Pancreas (tissue), 10 donors: Measurements from ENCODE around the gene GULP1. TPM values are rescaled to one million over a fixed set of nuclear protein-coding genes. Genes with fewer than 3 reads are reported as not detected.

Source experiments
- ATAC-seq, 4 donors: fragments of 200-7000 bp; cut with Tn5 transposase; one replicate each; pipeline versions ENCODE4 v1.8.0 to v1.9.1; 2020; ENCODE audit warnings: mild to moderate bottlenecking in 4 of 4, moderate library complexity in 4 of 4
- DNase-seq, 6 donors: peaks; one replicate each; pipeline ENCODE4 v3.0.0-alpha.2; 2020
- FAIRE-seq: peaks from 2 replicates; lab custom pipeline; 2012; peaks lifted over from hg19 to GRCh38; lab: Jason Lieb, UNC
- H3K27ac ChIP-seq, 4 donors: fragments of 200-600 bp; sonication (generic); 1 replicate in 3 of 4; 2 replicates in 1 of 4; pipeline versions ENCODE4 v1.5.0 to v1.8.0; 2020
- H3K27me3 ChIP-seq, 4 donors: fragments of 200-600 bp; one replicate each; pipeline ENCODE4 v1.8.0; 2021
- H3K36me3 ChIP-seq, 3 donors: fragments of 200-600 bp; sonication (generic) in 1 of 3; one replicate each; pipeline versions ENCODE4 v1.5.0 to v1.8.0; 2020 to 2021
- H3K4me1 ChIP-seq, 3 donors: fragments of 200-600 bp; one replicate each; pipeline ENCODE4 v1.8.0; 2021
- H3K4me3 ChIP-seq, 4 donors: fragments of 200-600 bp; sonication (generic) in 2 of 4; one replicate each; pipeline versions ENCODE4 v1.5.0 to v1.8.0; 2020 to 2021
- H3K9me3 ChIP-seq, 4 donors: fragments of 200-600 bp; one replicate each; pipeline ENCODE4 v1.8.0; 2021
- WGBS, 2 donors: extraction: QIAGEN DNeasy Blood & Tissue Kit; methylation state at CpG; one replicate each; pipeline ENCODE4 v1.1.7; 2013; 5-methylcytosine and 5-hydroxymethylcytosine counted together
- intact Hi-C, 3 donors: fragments of 100-400 bp; cut with DNase I; formaldehyde crosslinking; loops; one replicate each; pipeline versions ENCODE4 v1.11.1 to v1.14.2; 2022
- polyA plus RNA-seq, 2 donors: library from polyadenylated mRNA; stranded (reverse); fragments of 200-250 nt; gene quantifications; one replicate each; pipeline ENCODE4 v1.2.3, GENCODE V29; 2013
- total RNA-seq, 6 donors: library from RNA; stranded (reverse); fragmentation: NEBNext Ultra II Directional in 4 of 6; extraction: Animal tissue kit (Norgen Biotek cat#: 25700) in 4 of 6; gene quantifications; one replicate each; pipeline versions ENCODE4 v1.2.1 to v1.2.4, GENCODE V29; 2021 to 2023
- TF ChIP-seq, protein P1 (sequence below), 4 donors: fragments of 200-600 bp; sonication (generic) in 3 of 4; IDR thresholded peaks; one replicate each; pipeline versions ENCODE4 v1.5.0 to v1.8.0; 2021; ENCODE audit warnings: antibody characterized with exemption in 4 of 4
- donor health status: healthy with polysubstance abuse.
- donor health status: DM: no; HTN: no; CAD: no; lungs with moderate emphysema.
- donor health status: DM: no; HTN: no; CAD: no.
- donor health status: control.
- donor health status: control.
- donor health status: Bipolar disorder and iron deficiency.
- donor health status: DM: yes; HTN: yes; CAD: no.
- donor health status: DM: no; HTN: no; CAD: no.
- donor health status: DM: no; HTN: no; CAD: no.
- donor health status: DM: yes; HTN: yes; CAD: no.

Gene GULP1
- total and polyA plus RNA-seq, 8 donors = 5.4 to 35.7 (median 17.5) TPM

DNA sequence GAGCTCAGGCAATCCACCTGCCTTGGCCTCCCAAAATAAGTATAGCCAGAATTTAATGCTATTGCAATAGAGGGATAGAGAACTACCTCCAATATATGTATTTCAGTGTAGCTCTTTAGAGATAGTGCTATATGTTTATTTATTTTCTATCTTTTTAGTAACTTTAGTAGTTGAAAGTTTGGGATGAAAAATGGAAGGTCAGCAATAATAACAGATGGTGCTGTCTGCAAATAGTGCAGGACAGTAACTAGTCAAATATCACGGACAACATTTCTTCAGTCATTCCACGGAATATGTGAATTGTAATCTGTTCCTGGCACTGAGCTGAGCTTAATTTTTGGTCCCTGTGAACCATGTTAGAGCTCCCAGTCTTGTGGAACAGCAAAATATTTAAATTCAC lies 43.2 kb upstream of the GULP1 start:
- intact Hi-C loops = no loop called here
- FAIRE-seq (no peak), DNase-seq (no peak), ATAC-seq (no peak)
- Histone ChIP-seq H3K4me1 (no peaks in the 10 kb centered on the region), H3K9me3 (peaks cover 0 to 3% (median 0%) of the 10 kb centered on the region in 4 donors), H3K4me3 (no peak overlapping the region), H3K27me3 (no peaks in the 10 kb centered on the region), H3K27ac (no peak overlapping the region), H3K36me3 (no peaks in the 10 kb centered on the region)
- TF ChIP-seq, protein P1, sequence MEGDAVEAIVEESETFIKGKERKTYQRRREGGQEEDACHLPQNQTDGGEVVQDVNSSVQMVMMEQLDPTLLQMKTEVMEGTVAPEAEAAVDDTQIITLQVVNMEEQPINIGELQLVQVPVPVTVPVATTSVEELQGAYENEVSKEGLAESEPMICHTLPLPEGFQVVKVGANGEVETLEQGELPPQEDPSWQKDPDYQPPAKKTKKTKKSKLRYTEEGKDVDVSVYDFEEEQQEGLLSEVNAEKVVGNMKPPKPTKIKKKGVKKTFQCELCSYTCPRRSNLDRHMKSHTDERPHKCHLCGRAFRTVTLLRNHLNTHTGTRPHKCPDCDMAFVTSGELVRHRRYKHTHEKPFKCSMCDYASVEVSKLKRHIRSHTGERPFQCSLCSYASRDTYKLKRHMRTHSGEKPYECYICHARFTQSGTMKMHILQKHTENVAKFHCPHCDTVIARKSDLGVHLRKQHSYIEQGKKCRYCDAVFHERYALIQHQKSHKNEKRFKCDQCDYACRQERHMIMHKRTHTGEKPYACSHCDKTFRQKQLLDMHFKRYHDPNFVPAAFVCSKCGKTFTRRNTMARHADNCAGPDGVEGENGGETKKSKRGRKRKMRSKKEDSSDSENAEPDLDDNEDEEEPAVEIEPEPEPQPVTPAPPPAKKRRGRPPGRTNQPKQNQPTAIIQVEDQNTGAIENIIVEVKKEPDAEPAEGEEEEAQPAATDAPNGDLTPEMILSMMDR (IDR thresholded peaks at IDR 0.05) = no peak
- WGBS, 2 donors = 91 to 95% methylated on average over 2 of the region's 2 CpGs

DNA sequence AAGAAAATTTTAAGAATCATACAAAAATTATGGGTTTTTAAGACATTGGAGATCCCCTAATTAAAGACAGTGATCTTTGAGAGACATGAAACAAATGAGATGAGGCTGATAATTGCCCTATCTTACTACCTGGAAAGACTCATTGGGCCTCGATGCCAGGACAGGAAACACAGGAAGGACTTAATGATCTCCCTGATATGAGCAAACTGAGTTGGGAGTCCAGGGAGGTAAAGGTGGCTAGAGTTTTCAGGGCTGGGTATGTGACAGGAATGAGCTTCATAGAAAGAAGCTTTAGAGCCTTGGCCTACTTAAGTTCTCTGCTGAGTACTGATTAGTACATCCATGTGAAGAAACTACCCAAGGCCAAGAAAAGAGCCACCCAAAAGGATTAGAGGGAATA lies 40.6 kb upstream of the GULP1 start:
- ATAC-seq (no peak), DNase-seq (no peak), FAIRE-seq (no peak)
- no peaks in the 10 kb centered on the region for H3K4me1 ChIP-seq
- no peaks in the 10 kb centered on the region for H3K27me3 ChIP-seq
- intact Hi-C loops = no loop called here
- no peak overlapping the region for H3K27ac ChIP-seq
- H3K4me3 ChIP-seq = no peak overlapping the region
- WGBS, 2 donors = 85 to 87% methylated on average over 1 of the region's 1 CpG
- no peaks in the 10 kb centered on the region for H3K36me3 ChIP-seq
- peaks cover 0 to 3% (median 0%) of the 10 kb centered on the region in 4 donors for H3K9me3 ChIP-seq
- TF ChIP-seq, protein P1 (IDR thresholded peaks at IDR 0.05) = no peak

DNA sequence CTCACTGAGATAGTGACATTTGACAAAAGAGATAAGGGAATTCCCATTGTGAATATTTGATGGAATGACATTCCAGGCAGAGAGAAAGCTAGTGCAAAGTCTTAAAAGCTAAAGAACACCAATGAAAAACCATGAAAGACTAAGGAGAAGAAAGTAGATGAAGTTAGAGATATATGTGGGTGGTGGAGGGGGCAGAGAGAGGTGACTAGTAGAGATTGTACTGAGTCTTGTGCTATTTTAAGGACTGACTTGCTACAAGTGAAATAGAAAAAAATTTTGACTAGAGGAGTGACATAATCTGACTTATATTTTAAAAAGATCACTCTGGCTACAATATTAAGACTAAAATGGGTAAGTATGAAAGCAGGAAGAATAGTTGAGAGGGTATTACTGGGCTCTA lies 35.3 kb upstream of the GULP1 start:
- intact Hi-C loops = no loop called here
- ATAC-seq (no peak), DNase-seq (no peak), FAIRE-seq (no peak)
- H3K27ac ChIP-seq = no peak overlapping the region
- no peaks in the 10 kb centered on the region for H3K27me3 ChIP-seq
- H3K4me3 ChIP-seq = no peak overlapping the region
- peaks cover 0 to 3% (median 0%) of the 10 kb centered on the region in 4 donors for H3K9me3 ChIP-seq
- no peaks in the 10 kb centered on the region for H3K36me3 ChIP-seq
- TF ChIP-seq, protein P1 (IDR thresholded peaks at IDR 0.05) = no peak
- no peaks in the 10 kb centered on the region for H3K4me1 ChIP-seq

DNA sequence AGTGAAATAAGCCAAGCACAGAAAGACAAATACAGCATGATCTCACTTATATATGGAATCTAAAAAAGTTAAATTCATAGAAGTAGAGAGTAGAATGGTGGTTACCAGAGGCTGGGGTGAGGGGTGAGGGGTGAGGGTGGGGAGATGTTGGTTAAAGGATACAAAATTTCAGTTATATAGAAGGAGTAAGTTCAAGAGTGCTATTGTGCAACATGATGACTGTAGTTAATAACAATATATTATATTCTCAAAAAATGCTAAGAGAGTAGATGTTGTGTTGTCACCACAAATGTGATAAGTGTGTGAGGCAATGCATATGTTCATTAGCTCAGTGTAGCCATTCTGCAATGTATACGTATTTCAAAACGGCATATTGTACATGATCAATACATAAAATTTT lies 26.4 kb upstream of the GULP1 start:
- FAIRE-seq = no peak
- H3K4me1 ChIP-seq = no peaks in the 10 kb centered on the region
- no peaks in the 10 kb centered on the region for H3K27me3 ChIP-seq
- H3K9me3 ChIP-seq = no peaks in the 10 kb centered on the region
- intact Hi-C loops = no loop called here
- no peak for DNase-seq
- 73 to 79% methylated on average over 2 of the region's 2 CpGs for WGBS, 2 donors
- no peak for ATAC-seq
- TF ChIP-seq, protein P1 (IDR thresholded peaks at IDR 0.05) = no peak
- no peak overlapping the region for H3K4me3 ChIP-seq
- H3K36me3 ChIP-seq = no peaks in the 10 kb centered on the region
- no peak overlapping the region for H3K27ac ChIP-seq

DNA sequence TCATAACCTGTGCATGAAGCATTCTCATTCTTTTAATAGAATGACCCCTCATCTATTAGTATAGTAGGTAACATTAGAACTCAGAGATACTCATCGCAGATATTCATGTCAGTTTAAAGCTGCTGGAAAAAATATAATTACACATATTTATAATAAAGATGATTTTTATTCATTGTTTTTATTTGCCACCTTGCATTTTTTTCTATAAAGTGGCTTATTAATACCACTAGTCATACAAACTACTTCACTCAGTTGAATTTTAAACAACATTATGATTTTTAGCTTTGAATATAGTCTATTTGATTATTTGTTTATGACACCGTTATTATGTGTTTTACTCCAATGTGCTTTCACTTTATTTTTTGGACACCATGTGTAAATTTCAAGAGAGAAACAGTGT lies 23.9 kb upstream of the GULP1 start:
- TF ChIP-seq, protein P1 (IDR thresholded peaks at IDR 0.05) = no peak
- Histone ChIP-seq H3K9me3 (no peaks in the 10 kb centered on the region), H3K4me1 (no peaks in the 10 kb centered on the region), H3K27ac (no peak overlapping the region), H3K36me3 (no peaks in the 10 kb centered on the region), H3K27me3 (no peaks in the 10 kb centered on the region), H3K4me3 (no peak overlapping the region)
- 95 to 96% methylated on average over 2 of the region's 2 CpGs for WGBS, 2 donors
- intact Hi-C loops = no loop called here
- DNase-seq (no peak), ATAC-seq (no peak), FAIRE-seq (no peak)
